SH-SY5Y (cell line): ENCODE measurements around the gene ADARB2.

ENCODE experiments used
- GATA2 ChIP-seq: IDR thresholded peaks from 2 replicates; pipeline ENCODE4 v1.6.1; 2011; ENCODE audit warnings: mild to moderate bottlenecking, low read depth, low read length
- GATA3 ChIP-seq: IDR thresholded peaks from 2 replicates; pipeline ENCODE4 v1.6.1; 2011; ENCODE audit warnings: low read depth, mild to moderate bottlenecking, low read length, moderate library complexity

DNA sequence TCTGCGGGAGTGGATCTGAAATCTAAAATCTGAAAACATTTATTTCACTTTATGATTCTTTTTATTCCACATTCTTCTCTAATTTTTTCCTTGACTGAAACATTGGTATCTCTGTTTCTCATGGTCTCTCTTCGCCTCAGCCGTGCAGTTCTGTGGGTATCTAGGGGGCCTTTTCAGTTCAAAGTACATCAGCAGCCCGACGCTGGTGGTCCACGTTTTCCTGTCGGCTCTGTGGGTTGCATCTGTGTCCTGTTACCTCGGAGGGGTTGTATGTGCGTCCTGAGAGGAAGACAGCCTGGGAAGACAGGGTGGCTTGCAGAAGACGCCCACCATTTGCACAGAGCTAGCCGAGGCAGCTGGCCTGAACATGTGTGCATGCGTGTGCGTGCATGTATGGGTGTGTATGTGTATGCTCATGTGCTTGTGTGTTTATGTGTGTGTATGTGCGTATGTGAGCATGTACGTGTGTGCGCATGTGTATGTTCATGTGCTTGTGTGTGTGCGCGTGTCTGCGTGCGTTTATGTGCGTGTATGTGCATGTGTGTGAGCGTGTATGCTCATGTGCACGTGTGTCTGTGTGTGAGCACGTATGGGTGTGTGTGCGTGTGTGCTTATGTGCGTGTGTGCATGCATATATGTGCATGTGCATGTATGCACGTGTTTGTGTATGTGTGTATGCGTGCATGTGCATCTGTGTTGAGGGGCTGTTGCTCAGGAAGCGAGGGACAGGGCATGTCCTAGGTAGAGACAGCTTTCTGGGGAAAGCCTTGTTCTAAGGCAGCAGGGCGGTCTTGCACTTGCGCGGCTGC, 211.8 kb downstream of the ADARB2 start:
- TF ChIP-seq GATA2, result no peak
- no peak for TF ChIP-seq GATA3
